Activated T-cell treated with anti-CD3 and anti-CD28 coated beads for 48 hours (primary cell): ENCODE data around the gene ZCCHC24.

ENCODE experiments used
- DNase-seq: peaks from one replicate; pipeline ENCODE4 v3.0.0-alpha.2; 2020; ENCODE audit warnings: low read depth

The ZCCHC24 gene

GRCh38 chr10:79410315-79411094 lies 34.9 kb downstream of the ZCCHC24 start:
- DNase-seq, result no peak

GRCh38 chr10:79409726-79410085 lies 35.7 kb downstream of the ZCCHC24 start:
- no peak for DNase-seq

DNA sequence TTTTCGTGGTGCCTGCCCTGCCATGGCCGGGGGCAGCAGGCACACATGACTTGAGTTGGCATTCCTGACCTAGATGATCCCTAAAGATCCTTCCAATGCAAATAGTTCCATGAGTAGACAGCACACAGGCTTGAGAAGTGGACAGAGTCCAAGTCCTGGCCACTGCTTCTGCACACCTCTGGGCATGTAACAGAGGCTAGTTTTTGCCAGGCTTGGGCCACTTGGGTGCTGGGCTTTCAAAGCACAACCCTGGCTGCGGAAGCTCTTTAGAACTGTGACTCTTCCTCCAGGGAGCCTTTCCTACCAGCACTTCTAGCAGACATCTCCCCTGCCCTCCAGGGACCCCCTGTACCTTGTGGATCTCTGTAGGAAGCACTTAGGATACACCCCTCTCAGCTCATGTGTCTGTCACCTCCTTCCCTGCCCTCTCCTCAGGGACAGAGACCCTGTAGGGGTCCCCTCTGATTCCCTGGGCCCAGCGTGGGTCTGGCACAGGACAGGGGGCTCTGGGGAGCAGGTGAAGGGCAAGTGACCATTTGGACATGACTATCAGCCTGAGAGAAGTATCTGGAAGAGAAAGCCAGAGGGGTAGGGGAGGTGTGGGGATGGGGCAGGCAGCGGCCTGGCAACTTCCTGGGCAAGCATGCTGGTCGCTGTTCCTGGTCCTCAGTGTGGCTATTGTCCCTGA lies 36.2 kb downstream of the ZCCHC24 start:
- DNase-seq, result no peak

- DNase-seq, result no peak
Measured at GRCh38 chr10:79407811-79408795, 37.3 kb downstream of the ZCCHC24 start.

DNA sequence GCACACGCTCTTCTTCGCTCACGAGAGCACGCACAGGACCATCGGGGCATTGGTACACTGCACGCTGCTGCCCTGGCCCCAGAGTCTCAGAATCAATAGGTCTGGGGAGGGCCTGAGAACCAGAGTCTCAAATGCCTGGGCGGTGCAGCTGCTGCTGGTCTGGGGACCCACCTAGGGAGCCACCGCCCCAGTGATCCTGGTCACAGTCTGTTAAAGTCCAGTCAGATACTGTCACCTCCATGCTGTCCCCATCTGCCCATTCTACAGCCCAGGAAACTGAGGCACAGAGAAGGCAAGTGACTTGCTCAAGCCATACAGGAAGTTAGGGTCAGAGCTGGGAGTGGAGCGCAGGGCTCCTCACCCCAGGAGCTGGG lies 38.0 kb downstream of the ZCCHC24 start:
- no peak for DNase-seq

DNA sequence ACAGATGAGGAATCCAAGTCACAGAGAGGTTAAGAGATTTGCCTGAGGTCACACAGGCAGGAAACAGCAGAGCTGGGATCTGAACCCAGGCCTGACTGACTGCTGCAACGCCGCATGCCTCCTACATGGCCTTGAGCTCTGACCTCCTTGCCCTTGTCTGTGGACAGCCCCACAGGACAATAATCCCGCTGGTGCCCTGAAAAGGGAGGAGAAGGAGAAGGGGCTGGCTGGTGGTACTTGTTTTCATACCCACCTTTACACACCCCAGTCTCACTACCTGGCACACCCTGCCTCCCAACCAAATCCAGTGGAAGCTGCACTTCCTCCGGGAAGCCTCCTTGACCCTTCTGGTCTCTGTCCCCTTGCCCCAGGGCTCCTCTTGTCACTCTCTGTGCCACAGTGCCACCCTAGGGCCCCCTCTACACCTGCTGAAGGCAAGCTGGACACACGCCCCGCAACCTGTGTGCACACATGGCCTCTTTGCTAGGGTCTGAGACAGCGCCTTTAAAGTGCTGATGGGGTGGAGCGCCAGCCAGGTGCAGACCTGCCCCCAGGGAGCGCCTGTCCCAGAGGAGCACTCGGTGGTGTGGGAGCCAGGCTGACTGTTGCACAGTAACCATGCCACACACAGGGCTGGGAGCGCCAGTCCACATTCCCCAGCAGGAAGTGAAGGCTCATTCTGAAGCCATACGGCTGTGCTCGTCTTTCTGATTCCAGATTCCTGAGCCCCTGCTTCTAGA lies 38.6 kb downstream of the ZCCHC24 start:
- no peak for DNase-seq

GRCh38 chr10:79405995-79406515 lies 39.4 kb downstream of the ZCCHC24 start:
- DNase-seq, result no peak

DNA sequence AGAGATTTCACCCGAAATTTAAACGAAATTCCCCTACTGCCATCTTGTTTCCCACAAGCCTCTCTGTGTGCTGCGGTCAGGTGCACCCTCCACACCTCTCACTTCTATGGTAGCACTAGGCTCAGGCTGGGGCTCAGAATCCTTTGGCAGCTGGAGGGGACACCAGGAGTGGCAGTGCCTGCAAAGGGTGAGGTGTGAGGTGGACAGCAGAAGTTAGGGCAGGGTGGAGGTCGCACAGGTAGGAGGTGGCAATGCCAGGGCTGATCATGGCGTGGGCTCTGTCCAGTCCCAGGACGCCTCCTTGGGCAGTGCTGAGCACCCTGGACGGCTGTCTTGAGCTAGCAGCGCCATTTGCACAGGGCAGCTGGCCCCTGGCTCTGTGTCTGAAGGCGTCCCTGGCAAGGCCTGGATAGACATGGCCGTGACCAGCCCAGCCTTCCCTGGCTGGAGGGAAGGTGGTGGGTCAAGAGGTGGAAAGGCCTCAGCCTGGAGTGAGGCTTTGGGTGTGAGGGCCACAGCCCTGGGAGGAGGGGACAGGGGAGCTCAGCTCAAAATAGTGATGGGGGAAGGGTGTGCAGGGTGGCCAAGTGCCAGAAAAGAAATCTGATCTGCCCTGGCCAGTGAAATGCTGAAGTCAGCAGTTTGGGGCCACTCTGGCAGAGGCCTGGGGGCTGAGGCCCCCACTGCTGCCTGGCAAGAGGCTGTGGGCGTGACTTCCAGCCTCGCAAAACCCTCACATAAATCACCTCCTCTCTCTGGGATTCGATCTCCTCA lies 40.0 kb downstream of the ZCCHC24 start:
- no peak for DNase-seq

GRCh38 chr10:79404690-79405131 lies 40.7 kb downstream of the ZCCHC24 start:
- no peak for DNase-seq

DNA sequence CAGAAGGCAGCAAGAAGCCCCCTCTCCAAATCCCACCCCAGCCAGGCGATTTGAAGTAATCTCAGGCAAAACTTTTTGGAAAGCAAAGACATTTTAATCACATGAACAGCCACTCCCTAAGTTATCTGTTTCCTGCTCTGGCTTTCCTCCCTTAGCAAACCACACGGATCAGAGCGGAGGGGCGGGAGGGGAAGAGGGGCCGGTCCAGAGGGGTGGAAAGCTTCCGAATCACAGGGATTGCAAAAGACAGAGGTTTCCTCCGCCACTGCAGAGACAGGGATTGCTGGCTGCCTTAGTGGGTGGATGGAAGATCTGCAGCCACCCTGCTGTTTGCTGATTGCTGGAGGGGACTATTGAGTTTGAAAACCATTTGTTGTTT lies 41.2 kb downstream of the ZCCHC24 start:
- DNase-seq, result no peak

DNA sequence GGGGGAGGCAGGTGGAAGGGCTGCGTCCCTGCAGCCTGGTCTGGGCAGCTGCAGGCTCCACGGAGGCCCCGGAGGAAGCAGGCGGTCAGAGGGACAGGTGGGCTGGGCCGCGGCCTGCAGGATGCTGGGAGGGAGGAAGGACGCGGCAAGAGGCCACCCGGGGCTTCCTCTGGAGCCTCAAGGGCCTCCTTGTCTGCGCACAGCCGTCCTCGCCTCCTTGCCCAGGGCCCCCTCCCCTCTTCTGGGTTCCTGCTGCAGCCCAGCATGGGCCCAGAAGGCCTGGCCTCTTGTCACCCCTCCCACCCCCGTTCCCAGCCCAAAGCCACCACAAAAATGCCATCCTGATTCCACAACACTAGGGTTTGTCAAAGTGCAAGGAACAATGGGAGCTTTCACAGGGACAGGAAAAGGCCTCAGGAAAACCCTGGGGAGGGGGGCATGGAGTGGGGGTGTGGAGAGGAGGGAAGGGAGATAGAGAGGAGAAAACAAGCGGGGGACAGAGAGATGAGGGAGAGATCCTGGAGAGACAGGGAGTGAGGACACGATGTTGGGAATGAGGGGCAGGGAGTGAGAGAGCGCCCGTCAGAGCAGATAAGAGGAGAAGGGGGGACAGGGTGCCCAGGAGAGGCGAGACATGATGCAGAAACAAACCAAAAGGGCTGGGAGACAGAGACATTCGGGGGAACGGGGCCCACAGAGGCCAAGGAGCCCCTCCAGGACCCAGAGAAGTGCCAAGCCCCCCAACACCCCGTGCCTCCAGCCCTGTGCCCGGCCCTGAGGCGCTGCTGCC lies 41.8 kb downstream of the ZCCHC24 start:
- DNase-seq, result no peak

DNA sequence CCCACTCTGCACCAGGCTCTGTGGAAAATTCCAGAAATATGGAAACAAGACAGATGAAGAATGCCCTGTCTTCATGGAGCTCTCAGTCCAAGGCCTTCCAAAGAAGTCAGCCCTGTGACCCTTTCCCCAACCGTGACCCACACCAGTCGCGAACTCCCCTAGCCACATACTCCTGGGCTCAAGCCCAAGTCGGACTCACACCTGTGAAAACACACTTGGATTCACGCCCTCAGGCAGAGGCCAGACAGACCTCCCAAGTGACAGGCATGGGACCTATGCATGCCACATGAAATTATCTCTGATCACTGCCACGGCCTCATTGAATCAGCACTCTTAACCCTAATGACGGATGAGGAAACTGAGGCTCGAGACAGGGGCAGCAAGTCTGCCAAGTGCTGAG lies 42.5 kb downstream of the ZCCHC24 start:
- DNase-seq, result no peak

DNA sequence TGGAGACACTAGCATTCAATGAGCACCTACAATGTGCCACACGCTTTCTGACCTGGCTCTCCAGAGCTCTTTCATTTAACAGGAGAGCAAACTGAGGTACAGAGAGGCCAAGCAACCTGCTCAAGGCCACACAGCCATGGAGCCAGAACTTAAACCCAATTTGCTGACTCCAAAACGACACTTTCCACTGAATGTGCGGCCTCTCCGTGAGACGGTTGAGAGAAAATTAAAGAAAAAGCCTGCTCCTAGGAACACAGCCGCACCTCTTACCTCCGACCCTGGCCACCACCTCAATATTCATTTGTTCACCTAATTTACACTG lies 42.8 kb downstream of the ZCCHC24 start:
- DNase-seq, result no peak

DNA sequence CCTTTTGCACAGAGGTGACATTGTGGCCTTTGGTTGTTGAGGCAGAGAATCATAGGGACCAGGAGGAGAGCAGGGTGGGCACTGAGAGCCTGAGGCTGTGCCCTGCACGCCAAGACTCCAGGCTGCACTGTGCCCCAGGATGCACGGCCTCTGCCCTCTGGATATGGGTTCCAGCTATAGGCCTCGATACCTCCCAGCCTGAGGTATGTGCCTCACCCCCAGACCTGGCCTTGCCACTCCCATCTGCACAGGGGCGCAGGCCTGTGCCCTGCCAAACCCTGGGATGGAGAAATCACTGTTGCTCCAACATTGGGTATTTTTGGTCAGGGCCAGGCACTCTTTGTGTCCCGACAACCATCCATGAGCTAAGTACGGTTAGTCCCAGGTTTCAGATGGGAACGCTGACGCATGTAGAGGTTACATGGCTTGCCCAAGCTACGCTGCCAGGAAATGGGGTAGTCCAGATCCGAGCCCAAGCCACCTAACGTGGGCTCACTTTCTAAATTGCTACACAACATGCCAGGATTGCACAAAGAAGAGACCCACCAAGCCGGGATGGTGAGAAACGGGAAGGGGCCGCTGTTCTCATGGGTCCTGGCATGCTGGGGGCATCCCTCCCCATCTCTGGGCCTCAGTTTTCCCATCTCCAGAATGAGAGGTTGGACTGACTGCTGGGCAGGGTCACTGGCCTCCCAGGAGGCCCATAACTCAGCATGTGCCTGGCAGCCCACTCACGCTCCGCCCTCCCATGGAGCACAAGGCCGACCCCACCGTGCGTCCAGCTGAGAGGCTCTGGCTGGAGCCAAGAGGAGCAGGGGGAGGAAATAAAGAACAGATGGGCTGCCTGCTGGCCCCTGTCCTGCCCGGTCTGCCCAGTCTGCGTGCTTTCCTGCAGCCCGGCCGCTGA lies 44.2 kb downstream of the ZCCHC24 start:
- DNase-seq, result no peak

GRCh38 chr10:79400146-79401004 lies 45.0 kb downstream of the ZCCHC24 start:
- DNase-seq, result peak; percentile 56

DNA sequence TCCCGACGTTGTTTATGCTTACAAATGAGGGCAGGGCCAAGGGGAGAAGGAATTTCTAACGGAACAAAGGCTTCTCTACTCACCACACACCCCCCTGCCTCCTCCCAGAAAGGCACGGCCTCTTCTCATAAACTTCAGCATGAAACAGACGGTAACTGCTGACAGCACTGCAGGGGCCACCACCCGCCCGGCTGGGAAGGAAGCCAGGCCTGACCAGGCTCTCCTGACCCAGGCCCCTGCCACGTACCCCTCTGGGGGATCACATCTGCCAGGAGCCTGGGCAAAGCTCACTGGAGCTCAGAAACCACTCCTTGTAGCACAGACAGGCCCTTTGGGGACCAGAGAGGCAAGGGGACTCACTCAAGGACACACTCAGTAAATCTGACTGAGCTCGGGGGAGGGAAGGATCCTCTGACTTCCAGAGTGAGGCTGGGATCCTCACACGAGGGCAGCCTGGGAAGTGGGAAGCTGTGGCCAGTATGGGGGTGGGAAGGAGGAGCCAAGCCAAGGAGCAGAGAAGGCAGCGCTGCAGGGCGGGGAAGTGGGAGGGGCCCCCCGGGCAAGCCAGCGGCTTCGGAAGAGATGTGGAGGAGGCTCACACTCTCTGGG lies 46.1 kb downstream of the ZCCHC24 start:
- DNase-seq, result no peak

- DNase-seq, result no peak
Measured at GRCh38 chr10:79398642-79399041, 46.8 kb downstream of the ZCCHC24 start.
